GM19035 (cell line): ENCODE results near the gene UBLCP1.

Source experiments
- ATAC-seq: cut with Tn5 transposase; IDR thresholded peaks from one replicate; pipeline ENCODE4 v1.9.1; 2021; ENCODE audit not compliant: unreplicated experiment

The UBLCP1 gene

DNA sequence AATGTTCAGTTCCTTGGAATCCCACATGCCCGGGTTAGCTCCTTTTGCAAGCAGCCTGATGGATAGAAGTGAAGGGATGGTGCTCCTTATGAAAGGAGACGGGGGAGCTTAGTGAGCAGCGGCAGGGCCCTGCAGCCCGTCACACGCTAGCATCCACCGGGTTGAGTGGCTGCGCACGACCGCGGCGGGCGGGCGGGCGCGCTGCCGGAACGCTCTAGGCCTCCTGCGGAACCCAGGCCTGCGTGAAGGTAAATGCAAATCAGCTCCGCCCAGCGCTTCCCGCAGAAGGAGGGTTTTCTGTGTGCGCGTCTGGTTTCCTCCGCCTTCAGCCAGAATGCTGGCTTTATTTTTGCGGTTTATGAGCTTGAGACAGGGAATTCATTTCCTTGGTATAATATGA, 47.4 kb downstream of the UBLCP1 start:
- ATAC-seq: no peak

DNA sequence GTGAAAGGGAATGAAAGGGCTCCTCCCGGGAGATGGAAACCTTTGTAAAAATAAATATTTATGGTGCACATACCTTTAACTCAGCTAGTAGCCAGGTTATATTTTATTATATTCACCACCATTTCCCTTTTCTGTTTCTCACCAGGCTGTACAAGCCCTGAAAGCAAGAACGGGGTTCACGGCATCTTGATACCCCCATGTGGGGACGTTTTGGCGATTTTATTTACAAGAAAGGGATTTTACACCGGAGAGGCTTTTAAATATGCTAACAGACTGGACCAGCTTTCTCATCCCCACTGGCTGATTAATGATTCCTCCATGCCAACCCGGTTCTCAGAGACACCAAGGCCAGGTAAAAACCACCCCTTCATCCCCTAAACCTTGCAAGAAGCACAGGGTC, 48.0 kb downstream of the UBLCP1 start:
- ATAC-seq: no peak

DNA sequence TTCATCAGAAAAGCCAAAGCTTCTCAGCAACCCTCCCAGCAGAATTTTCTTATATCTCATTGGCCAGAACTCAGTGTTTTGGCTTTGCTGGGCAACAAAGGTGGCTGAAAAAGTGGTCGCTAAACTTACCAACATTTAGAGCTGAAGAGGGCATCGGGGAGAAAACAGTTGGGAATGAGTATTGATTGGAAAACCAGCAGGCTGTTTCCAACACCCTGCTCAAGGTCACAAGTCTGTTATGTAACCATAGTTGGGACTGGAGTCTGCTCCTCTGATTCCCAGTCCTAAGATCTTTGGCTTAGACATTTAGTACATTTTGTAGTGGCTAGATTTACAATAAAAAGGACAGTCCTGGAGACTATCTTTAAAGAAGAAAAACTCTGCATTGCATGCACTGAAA, 50.1 kb downstream of the UBLCP1 start:
- ATAC-seq: no peak

GRCh38 chr5:159316519-159317383, 53.7 kb downstream of the UBLCP1 start:
- ATAC-seq: no peak

GRCh38 chr5:159317849-159318248, 54.8 kb downstream of the UBLCP1 start:
- no peak for ATAC-seq

DNA sequence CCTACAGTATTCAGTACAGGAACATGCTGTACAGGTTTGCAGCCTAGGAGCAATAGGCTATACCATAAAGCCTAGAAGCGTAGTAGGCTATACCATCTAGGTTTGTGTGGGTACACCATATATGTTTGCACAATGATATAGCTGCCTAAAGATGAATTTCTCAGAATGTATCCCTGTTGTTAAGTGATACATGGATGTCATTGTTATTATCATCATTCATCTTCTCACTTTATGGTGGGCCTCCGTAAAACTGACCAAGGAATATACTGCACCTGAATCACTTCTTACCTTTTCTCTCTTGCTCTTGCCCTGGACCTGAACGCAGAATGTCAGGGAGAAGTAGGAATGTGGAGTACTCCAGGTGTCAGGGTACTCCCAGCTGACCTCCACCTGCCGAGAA, 55.4 kb downstream of the UBLCP1 start:
- ATAC-seq: no peak

- ATAC-seq: no peak
Observed at GRCh38 chr5:159319363-159319762, 56.3 kb downstream of the UBLCP1 start.

GRCh38 chr5:159319832-159320231, 56.7 kb downstream of the UBLCP1 start:
- ATAC-seq: no peak

- ATAC-seq: no peak
Observed at GRCh38 chr5:159322180-159322579, 59.1 kb downstream of the UBLCP1 start.

DNA sequence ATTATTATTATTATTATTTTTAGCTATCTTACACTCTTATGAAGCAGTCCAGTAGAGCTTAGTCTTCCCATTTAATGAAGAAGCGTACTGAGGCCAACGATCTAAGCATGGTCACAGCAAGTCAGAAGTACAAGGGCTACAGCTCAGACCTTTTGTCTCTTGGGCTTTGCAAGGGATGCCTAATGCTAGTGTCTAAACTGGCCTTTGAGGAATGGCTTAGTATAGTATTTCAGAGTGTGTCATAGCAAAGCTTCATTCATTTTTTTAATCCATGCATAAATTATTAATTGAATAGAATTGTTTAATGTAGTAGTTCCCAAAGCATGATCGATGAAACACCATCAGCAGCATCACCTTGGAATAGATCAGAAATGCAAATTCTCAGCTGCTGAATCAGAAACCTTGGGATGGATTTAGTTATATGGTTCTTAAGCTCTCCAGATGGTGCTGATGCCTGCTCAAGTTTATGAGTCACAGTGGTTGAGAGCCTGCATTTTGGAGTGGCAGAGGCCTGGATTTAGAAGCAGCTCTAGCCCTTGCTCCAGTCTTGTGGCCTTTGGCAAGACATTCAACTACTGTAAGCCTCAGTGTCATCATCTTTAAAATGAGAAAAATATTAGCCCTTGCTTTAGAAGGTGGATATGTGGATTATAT, 61.1 kb downstream of the UBLCP1 start:
- no peak for ATAC-seq

GRCh38 chr5:159324986-159325385, 61.9 kb downstream of the UBLCP1 start:
- no peak for ATAC-seq

- no peak for ATAC-seq
Observed at GRCh38 chr5:159330131-159330800, 67.2 kb downstream of the UBLCP1 start, which contains the start of gene IL12B. TSS of gene IL12B (minus strand) at chr5:159330487. CDS start at chr5:159326782, 3,705 bp downstream.

DNA sequence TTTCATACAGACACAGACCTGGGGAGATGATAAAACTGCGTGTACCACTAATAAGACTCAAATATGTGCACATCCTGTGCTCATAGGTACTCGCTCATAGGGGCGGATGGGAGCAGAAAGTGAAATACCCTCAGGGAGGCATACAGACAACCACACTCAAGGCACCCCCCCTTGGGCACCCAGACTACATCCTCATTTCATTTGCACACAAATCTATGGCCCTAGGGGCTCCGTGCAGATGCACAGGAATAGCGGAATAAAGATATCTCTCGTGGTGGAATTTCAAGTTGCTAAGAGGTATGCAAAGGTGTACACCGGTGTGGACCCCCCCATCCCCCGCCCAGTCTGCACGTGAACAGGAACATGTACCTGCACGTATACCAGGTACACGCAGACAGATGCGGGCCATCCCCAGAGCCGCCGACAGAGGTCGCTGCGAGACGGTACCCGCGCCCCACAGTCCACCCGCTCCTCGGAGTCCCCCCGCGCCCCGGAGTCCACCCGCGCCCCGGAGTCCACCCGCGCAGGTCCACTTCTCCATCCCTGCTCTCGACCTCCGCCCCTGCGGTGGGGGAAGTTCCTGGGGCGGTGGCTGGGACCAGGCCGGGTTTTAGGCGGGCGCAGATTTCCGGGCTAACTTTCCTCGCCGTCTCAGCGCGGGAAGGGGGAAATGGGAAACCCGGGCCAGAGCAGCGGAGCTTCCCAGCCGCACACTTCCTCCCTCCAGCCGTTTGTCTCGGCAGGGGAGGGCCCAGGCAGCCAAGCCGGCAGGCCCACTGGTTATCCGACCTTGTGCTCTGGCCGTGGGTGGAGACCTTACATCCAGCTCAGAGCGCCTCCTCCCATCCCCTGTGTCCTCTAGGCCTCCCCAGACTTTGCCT, 68.2 kb downstream of the UBLCP1 start:
- ATAC-seq: peak; percentile 76

DNA sequence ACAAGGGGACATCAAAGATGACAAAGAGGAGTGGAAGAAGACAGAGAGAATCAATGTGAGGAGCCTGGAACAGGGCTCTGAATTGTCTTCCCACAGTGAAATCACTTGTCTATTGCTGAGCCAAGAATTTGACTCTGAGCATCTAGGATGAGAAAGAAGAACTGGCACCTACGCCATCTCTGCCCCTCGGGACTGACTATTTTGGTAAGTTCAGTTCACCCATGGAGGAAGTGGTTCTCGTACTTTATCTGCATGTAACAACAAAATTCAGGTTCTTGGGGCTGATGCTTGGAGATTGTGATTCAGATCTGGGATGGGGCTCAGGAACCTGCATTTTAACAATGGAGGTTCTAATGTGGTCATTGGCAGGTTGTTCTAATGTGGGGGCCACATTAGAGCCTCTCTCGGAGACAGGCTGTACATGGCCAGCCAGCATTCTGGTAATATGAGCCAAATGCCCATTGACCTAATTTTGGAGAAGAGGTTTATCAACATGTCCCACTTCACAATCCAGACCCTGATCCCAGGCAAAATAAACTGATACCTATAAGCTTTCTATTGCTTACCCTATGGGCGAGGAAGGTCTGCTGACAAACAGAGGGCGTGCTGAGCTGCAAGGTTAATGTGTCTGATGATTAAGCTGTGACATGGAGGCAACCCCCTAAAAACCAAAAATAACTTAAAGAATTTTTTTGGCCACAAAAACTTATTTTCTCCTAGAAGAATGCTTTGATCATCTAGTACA, 69.9 kb downstream of the UBLCP1 start:
- ATAC-seq: no peak

DNA sequence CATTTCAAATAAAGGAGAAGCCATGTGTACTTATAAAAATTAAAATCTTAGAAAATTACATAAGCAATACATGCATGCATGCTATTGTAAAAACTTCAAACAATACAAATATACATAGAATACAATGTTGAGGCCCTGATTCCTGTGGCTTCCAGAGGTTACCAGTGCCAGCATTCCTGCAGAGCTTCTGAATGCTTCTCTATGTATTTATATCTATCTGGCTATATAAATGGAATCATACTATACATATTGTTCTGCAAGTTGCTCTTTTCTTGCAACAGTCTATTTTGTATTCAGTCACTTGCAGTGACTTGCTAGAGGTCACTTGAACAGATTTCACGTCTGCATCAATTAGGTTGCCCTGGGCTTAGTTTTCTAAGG, 70.4 kb downstream of the UBLCP1 start:
- ATAC-seq: no peak
